ENCODE data around the gene CFAP58. TPM values are rescaled to one million over a fixed set of nuclear protein-coding genes. Genes with fewer than 3 reads are reported as not detected.

CFAP58 gene
- total and polyA plus RNA-seq, 4 donors = 0.38 to 1.3 (median 0.90) TPM

- no peak overlapping the region for H3K27ac ChIP-seq (ENCODE audit: low read depth in 1 of 2, low read length in 2 of 2)
- DNase-seq (no peak), ATAC-seq (ENCODE audit: low FRiP score) (no peak)
- no peaks in the 10 kb centered on the region for H3K4me1 ChIP-seq (ENCODE audit: control insufficient read depth in 1 of 2, insufficient read depth in 2 of 2, low read length in 2 of 2)
- H3K4me3 ChIP-seq (ENCODE audit: low read length in 2 of 2) = no peak overlapping the region
- no peaks in the 10 kb centered on the region for H3K27me3 ChIP-seq (ENCODE audit: control insufficient read depth in 1 of 2, insufficient read depth in 2 of 2, low read length in 1 of 2)
- no peaks in the 10 kb centered on the region for H3K9me3 ChIP-seq (ENCODE audit: control insufficient read depth, low read length)
- intact Hi-C loops (cut with DNase I) = loop anchor here in 1 of 2 donors (10.0 kb wide), 1 partner anchor 64 kb away; no protein-coding TSS in a partner anchor
- 77 to 88% methylated on average over 4 of the region's 4 CpGs for WGBS, 2 donors
- no peaks in the 10 kb centered on the region for H3K36me3 ChIP-seq (ENCODE audit: control insufficient read depth in 1 of 2, insufficient read depth in 2 of 2, low read length in 1 of 2)
Measured at GRCh38 chr10:104498347-104499081, 144.9 kb downstream of the CFAP58 start.

GRCh38 chr10:104501449-104501848, 147.8 kb downstream of the CFAP58 start:
- intact Hi-C loops (cut with DNase I) = no loop called here
- DNase-seq (no peak), ATAC-seq (ENCODE audit: low FRiP score) (no peak)
- H3K4me1 ChIP-seq (ENCODE audit: control insufficient read depth in 1 of 2, insufficient read depth in 2 of 2, low read length in 2 of 2) = no peaks in the 10 kb centered on the region
- H3K4me3 ChIP-seq (ENCODE audit: low read length in 2 of 2) = no peak overlapping the region
- H3K36me3 ChIP-seq (ENCODE audit: control insufficient read depth in 1 of 2, insufficient read depth in 2 of 2, low read length in 1 of 2) = no peaks in the 10 kb centered on the region
- H3K27ac ChIP-seq (ENCODE audit: low read depth in 1 of 2, low read length in 2 of 2) = no peak overlapping the region
- no peaks in the 10 kb centered on the region for H3K9me3 ChIP-seq (ENCODE audit: control insufficient read depth, low read length)
- 54 to 57% methylated on average over 2 of the region's 2 CpGs for WGBS, 2 donors
- H3K27me3 ChIP-seq (ENCODE audit: control insufficient read depth in 1 of 2, insufficient read depth in 2 of 2, low read length in 1 of 2) = no peaks in the 10 kb centered on the region

- intact Hi-C loops (cut with DNase I) = no loop called here
- Histone ChIP-seq H3K9me3 (ENCODE audit: control insufficient read depth, low read length) (no peaks in the 10 kb centered on the region), H3K36me3 (ENCODE audit: control insufficient read depth in 1 of 2, insufficient read depth in 2 of 2, low read length in 1 of 2) (no peaks in the 10 kb centered on the region), H3K27me3 (ENCODE audit: control insufficient read depth in 1 of 2, insufficient read depth in 2 of 2, low read length in 1 of 2) (no peaks in the 10 kb centered on the region), H3K27ac (ENCODE audit: low read depth in 1 of 2, low read length in 2 of 2) (no peak overlapping the region), H3K4me1 (ENCODE audit: control insufficient read depth in 1 of 2, insufficient read depth in 2 of 2, low read length in 2 of 2) (no peaks in the 10 kb centered on the region), H3K4me3 (ENCODE audit: low read length in 2 of 2) (no peak overlapping the region)
- no peak for DNase-seq
- WGBS, 2 donors = 67 to 76% methylated on average over 7 of the region's 7 CpGs
- ATAC-seq (ENCODE audit: low FRiP score) = no peak
Measured at GRCh38 chr10:104501864-104502579, 148.4 kb downstream of the CFAP58 start.

- Histone ChIP-seq H3K36me3 (ENCODE audit: control insufficient read depth in 1 of 2, insufficient read depth in 2 of 2, low read length in 1 of 2) (no peaks in the 10 kb centered on the region), H3K27me3 (ENCODE audit: control insufficient read depth in 1 of 2, insufficient read depth in 2 of 2, low read length in 1 of 2) (no peaks in the 10 kb centered on the region), H3K9me3 (ENCODE audit: control insufficient read depth, low read length) (no peaks in the 10 kb centered on the region), H3K4me1 (ENCODE audit: control insufficient read depth in 1 of 2, insufficient read depth in 2 of 2, low read length in 2 of 2) (no peaks in the 10 kb centered on the region), H3K4me3 (ENCODE audit: low read length in 2 of 2) (no peak overlapping the region), H3K27ac (ENCODE audit: low read depth in 1 of 2, low read length in 2 of 2) (no peak overlapping the region)
- intact Hi-C loops (cut with DNase I) = no loop called here
- no peak for ATAC-seq (ENCODE audit: low FRiP score)
- no peak for DNase-seq
- WGBS, 2 donors = 49 to 53% methylated on average over 6 of the region's 6 CpGs
Measured at GRCh38 chr10:104502907-104503306, 149.3 kb downstream of the CFAP58 start.

Other genes with a start within 250 kb of the CFAP58 start
- gene SFR1, start 231.7 kb upstream of the CFAP58 start, total RNA-seq = 1 to 10 TPM; 6.0 to 6.5 TPM
- 1 to 10 TPM; 6.8 to 8.9 TPM for gene SFR1, start 231.7 kb upstream of the CFAP58 start, polyA plus RNA-seq
- gene CFAP43, start 121.5 kb upstream of the CFAP58 start, total RNA-seq = under 1 TPM; 0.19 to 0.27 TPM
- under 1 TPM in 1 of 2 donors, not detected in 1; 0.10 TPM for gene CFAP43, start 121.5 kb upstream of the CFAP58 start, polyA plus RNA-seq
- gene GSTO1, start 98.9 kb upstream of the CFAP58 start, total RNA-seq = 10 to 100 TPM; 84.1 to 95.9 TPM
- gene GSTO1, start 98.9 kb upstream of the CFAP58 start, polyA plus RNA-seq = 100 to 1,000 TPM; 125 to 235 TPM
- gene GSTO2, start 84.6 kb upstream of the CFAP58 start, total RNA-seq = 1 to 10 TPM; 1.7 to 3.5 TPM
- 1 to 10 TPM; 3.5 to 4.3 TPM for gene GSTO2, start 84.6 kb upstream of the CFAP58 start, polyA plus RNA-seq
- 10 to 100 TPM; 22.3 to 51.4 TPM for gene ITPRIP, start 15.4 kb upstream of the CFAP58 start, total RNA-seq
- gene ITPRIP, start 15.4 kb upstream of the CFAP58 start, polyA plus RNA-seq = 10 to 100 TPM in 1 of 2 donors, 1 to 10 TPM in 1; 4.3 to 15.5 TPM